ENCODE data around the gene ZNF487.

DNA sequence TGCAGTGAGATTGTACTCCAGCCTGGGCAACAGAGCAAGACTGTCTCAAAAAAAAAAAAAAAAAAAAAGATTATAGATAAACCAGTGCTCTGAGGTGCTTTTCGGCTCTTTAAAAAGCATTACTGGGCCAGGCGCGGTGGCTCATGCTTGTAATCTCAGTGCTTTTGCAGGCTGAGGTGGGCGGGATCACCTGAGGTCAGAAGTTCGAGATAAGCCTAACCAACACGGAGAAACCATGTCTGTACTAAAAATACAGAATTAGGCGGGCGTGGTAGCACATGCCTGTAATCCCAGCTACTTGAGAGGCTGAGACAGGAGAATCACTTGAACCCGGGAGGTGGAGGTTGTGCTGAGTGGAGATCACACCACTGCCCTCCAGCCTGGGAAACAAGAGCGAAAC lies 21.4 kb upstream of the ZNF487 start:
- TF ChIP-seq, protein P1, sequence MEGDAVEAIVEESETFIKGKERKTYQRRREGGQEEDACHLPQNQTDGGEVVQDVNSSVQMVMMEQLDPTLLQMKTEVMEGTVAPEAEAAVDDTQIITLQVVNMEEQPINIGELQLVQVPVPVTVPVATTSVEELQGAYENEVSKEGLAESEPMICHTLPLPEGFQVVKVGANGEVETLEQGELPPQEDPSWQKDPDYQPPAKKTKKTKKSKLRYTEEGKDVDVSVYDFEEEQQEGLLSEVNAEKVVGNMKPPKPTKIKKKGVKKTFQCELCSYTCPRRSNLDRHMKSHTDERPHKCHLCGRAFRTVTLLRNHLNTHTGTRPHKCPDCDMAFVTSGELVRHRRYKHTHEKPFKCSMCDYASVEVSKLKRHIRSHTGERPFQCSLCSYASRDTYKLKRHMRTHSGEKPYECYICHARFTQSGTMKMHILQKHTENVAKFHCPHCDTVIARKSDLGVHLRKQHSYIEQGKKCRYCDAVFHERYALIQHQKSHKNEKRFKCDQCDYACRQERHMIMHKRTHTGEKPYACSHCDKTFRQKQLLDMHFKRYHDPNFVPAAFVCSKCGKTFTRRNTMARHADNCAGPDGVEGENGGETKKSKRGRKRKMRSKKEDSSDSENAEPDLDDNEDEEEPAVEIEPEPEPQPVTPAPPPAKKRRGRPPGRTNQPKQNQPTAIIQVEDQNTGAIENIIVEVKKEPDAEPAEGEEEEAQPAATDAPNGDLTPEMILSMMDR (IDR thresholded peaks at IDR 0.05; ENCODE audit: poor library complexity, severe bottlenecking) = no peak
- TF ChIP-seq, protein P2, sequence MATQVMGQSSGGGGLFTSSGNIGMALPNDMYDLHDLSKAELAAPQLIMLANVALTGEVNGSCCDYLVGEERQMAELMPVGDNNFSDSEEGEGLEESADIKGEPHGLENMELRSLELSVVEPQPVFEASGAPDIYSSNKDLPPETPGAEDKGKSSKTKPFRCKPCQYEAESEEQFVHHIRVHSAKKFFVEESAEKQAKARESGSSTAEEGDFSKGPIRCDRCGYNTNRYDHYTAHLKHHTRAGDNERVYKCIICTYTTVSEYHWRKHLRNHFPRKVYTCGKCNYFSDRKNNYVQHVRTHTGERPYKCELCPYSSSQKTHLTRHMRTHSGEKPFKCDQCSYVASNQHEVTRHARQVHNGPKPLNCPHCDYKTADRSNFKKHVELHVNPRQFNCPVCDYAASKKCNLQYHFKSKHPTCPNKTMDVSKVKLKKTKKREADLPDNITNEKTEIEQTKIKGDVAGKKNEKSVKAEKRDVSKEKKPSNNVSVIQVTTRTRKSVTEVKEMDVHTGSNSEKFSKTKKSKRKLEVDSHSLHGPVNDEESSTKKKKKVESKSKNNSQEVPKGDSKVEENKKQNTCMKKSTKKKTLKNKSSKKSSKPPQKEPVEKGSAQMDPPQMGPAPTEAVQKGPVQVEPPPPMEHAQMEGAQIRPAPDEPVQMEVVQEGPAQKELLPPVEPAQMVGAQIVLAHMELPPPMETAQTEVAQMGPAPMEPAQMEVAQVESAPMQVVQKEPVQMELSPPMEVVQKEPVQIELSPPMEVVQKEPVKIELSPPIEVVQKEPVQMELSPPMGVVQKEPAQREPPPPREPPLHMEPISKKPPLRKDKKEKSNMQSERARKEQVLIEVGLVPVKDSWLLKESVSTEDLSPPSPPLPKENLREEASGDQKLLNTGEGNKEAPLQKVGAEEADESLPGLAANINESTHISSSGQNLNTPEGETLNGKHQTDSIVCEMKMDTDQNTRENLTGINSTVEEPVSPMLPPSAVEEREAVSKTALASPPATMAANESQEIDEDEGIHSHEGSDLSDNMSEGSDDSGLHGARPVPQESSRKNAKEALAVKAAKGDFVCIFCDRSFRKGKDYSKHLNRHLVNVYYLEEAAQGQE (IDR thresholded peaks at IDR 0.05; ENCODE audit: borderline replicate concordance) = no peak
- TF ChIP-seq EZH2 (IDR thresholded peaks at IDR 0.05; ENCODE audit: borderline replicate concordance, insufficient read depth, low read length, poor library complexity, severe bottlenecking) (no peak), POLR2AphosphoS5 (IDR thresholded peaks at IDR 0.05) (no peak), EP300 (conservative IDR thresholded peaks at IDR 0.05; ENCODE audit: poor library complexity, severe bottlenecking) (no peak)

Measured in neural cell (in vitro differentiated cells).